ENCODE data around the gene PTF1A.
A peak's percentile ranks its signal among the peaks of the same experiment; 100 is the strongest.

Gene PTF1A

GRCh38 chr10:23191764-23192711, at the start of gene PTF1A:
Gene PTF1A (plus strand): TSS chr10:23192312. CDS start chr10:23192531, 219 bp downstream.
- no peak for DNase-seq

- DNase-seq = no peak
Observed at GRCh38 chr10:23146258-23146657, 45.9 kb upstream of the PTF1A start.

- no peak for DNase-seq
Observed at GRCh38 chr10:23147035-23147434, 45.1 kb upstream of the PTF1A start.

GRCh38 chr10:23148214-23148613, 43.9 kb upstream of the PTF1A start:
- DNase-seq = no peak

GRCh38 chr10:23150091-23150490, 42.0 kb upstream of the PTF1A start:
- no peak for DNase-seq

- no peak for DNase-seq
Observed at GRCh38 chr10:23150610-23151009, 41.5 kb upstream of the PTF1A start.

GRCh38 chr10:23151071-23151470, 41.0 kb upstream of the PTF1A start:
- no peak for DNase-seq

- DNase-seq = peak; percentile 12 to 50
Observed at GRCh38 chr10:23155169-23155568, 36.9 kb upstream of the PTF1A start.

- DNase-seq = no peak
Observed at GRCh38 chr10:23156447-23157150, 35.5 kb upstream of the PTF1A start.

GRCh38 chr10:23157239-23157681, 34.9 kb upstream of the PTF1A start:
- no peak for DNase-seq

- peak; percentile 75 to 85 for DNase-seq
Observed at GRCh38 chr10:23157691-23158369, 34.3 kb upstream of the PTF1A start.

GRCh38 chr10:23158370-23158769, 33.7 kb upstream of the PTF1A start:
- DNase-seq = peak; percentile 82 to 92

GRCh38 chr10:23171232-23171876, 20.8 kb upstream of the PTF1A start:
- DNase-seq = peak in 1 of 2 experiments; percentile 7

GRCh38 chr10:23172429-23173213, 19.5 kb upstream of the PTF1A start:
- DNase-seq = no peak

GRCh38 chr10:23173214-23174073, 18.7 kb upstream of the PTF1A start:
- DNase-seq = no peak

GRCh38 chr10:23174074-23174976, 17.8 kb upstream of the PTF1A start:
- no peak for DNase-seq

- no peak for DNase-seq
Observed at GRCh38 chr10:23174977-23175512, 17.1 kb upstream of the PTF1A start.

GRCh38 chr10:23186178-23186577, 5.9 kb upstream of the PTF1A start:
- DNase-seq = no peak

GRCh38 chr10:23186697-23187096, 5.4 kb upstream of the PTF1A start:
- no peak for DNase-seq

All from Kasumi-1 (cell line).